ENCODE results near the gene TYW3. TPM values are rescaled to one million over a fixed set of nuclear protein-coding genes. Genes with fewer than 3 reads are reported as not detected.

Gene TYW3
- total RNA-seq, result 39.8 and 40.0 TPM in 2 replicates

- Mint-ChIP-seq H3K4me3 (peak within 1 kb of the TSS; percentile 96), H3K27me3 (no peaks in the 10 kb centered on the region), H3K4me1 (peaks cover 35% of the 10 kb centered on the region), H3K9me3 (peaks cover 10% of the 10 kb centered on the region), H3K27ac (peak within 1 kb of the TSS; percentile 99), H3K36me3 (ENCODE audit: low read depth) (peaks cover 22% of the 10 kb centered on the region)
- DNase-seq, result peak; percentile 96
- intact Hi-C loops (cut with micrococcal nuclease), result loop anchor here (1.0 to 5.0 kb wide), 4 partner anchors 31 to 1054 kb away; partner anchors contain the start of genes ACADM, FPGT, LRRIQ3 and RABGGTB
Measured at GRCh38 chr1:74732960-74733603, at the start of gene TYW3, which contains the start of gene CRYZ. Gene TYW3 (plus strand): TSS chr1:74733152. CDS start chr1:74733245, 93 bp downstream. Gene CRYZ (minus strand): TSS chr1:74733050. CDS start chr1:74724821, 8,229 bp downstream.

- Mint-ChIP-seq H3K27me3 (peaks cover 10% of the 10 kb centered on the region), H3K9me3 (no peaks in the 10 kb centered on the region), H3K36me3 (ENCODE audit: low read depth) (no peaks in the 10 kb centered on the region), H3K27ac (no peak overlapping the region), H3K4me1 (peaks cover 2% of the 10 kb centered on the region), H3K4me3 (no peak overlapping the region)
- intact Hi-C loops (cut with micrococcal nuclease), result no loop called here
- DNase-seq, result no peak
Measured at GRCh38 chr1:74683656-74684055, 49.3 kb upstream of the TYW3 start.

GRCh38 chr1:74684301-74684700, 48.7 kb upstream of the TYW3 start:
- H3K9me3 Mint-ChIP-seq, result no peaks in the 10 kb centered on the region
- intact Hi-C loops (cut with micrococcal nuclease), result no loop called here

GRCh38 chr1:74686928-74687327, 46.0 kb upstream of the TYW3 start:
- H3K27me3 Mint-ChIP-seq, result peaks cover 12% of the 10 kb centered on the region
- no peaks in the 10 kb centered on the region for H3K9me3 Mint-ChIP-seq
- no peaks in the 10 kb centered on the region for H3K4me1 Mint-ChIP-seq
- H3K27ac Mint-ChIP-seq, result no peak overlapping the region
- intact Hi-C loops (cut with micrococcal nuclease), result no loop called here
- no peak overlapping the region for H3K4me3 Mint-ChIP-seq
- H3K36me3 Mint-ChIP-seq (ENCODE audit: low read depth), result no peaks in the 10 kb centered on the region
- DNase-seq, result peak; percentile 33

More at GRCh38 chr1:74684301-74684700, 48.7 kb upstream of the TYW3 start:
- H3K27me3 Mint-ChIP-seq, result peaks cover 12% of the 10 kb centered on the region
- H3K4me3 Mint-ChIP-seq, result no peak overlapping the region
- no peak for DNase-seq
- H3K27ac Mint-ChIP-seq, result no peak overlapping the region
- no peaks in the 10 kb centered on the region for H3K36me3 Mint-ChIP-seq (ENCODE audit: low read depth)
- peaks cover 2% of the 10 kb centered on the region for H3K4me1 Mint-ChIP-seq

- intact Hi-C loops (cut with micrococcal nuclease), result loop anchor here (2.0 kb wide), 1 partner anchor 849 kb away; no protein-coding TSS in a partner anchor
Measured at GRCh38 chr1:74689621-74690363, 43.2 kb upstream of the TYW3 start.

GRCh38 chr1:74690364-74690696, 42.6 kb upstream of the TYW3 start:
- Mint-ChIP-seq H3K4me1 (no peaks in the 10 kb centered on the region), H3K27me3 (peaks cover 13% of the 10 kb centered on the region), H3K9me3 (no peaks in the 10 kb centered on the region), H3K4me3 (no peak overlapping the region), H3K27ac (no peak overlapping the region), H3K36me3 (ENCODE audit: low read depth) (no peaks in the 10 kb centered on the region)
- intact Hi-C loops (cut with micrococcal nuclease), result loop anchor here (2.0 kb wide), 1 partner anchor 850 kb away; no protein-coding TSS in a partner anchor
- no peak for DNase-seq

More at GRCh38 chr1:74689621-74690363, 43.2 kb upstream of the TYW3 start:
- Mint-ChIP-seq H3K27ac (no peak overlapping the region), H3K9me3 (no peaks in the 10 kb centered on the region), H3K4me3 (no peak overlapping the region), H3K36me3 (ENCODE audit: low read depth) (no peaks in the 10 kb centered on the region), H3K4me1 (no peaks in the 10 kb centered on the region), H3K27me3 (peaks cover 13% of the 10 kb centered on the region)
- peak; percentile 84 for DNase-seq

GRCh38 chr1:74690909-74691308, 42.0 kb upstream of the TYW3 start:
- H3K36me3 Mint-ChIP-seq (ENCODE audit: low read depth), result no peaks in the 10 kb centered on the region
- peaks cover 10% of the 10 kb centered on the region for H3K27me3 Mint-ChIP-seq
- H3K27ac Mint-ChIP-seq, result no peak overlapping the region
- H3K4me1 Mint-ChIP-seq, result no peaks in the 10 kb centered on the region
- no peaks in the 10 kb centered on the region for H3K9me3 Mint-ChIP-seq
- H3K4me3 Mint-ChIP-seq, result no peak overlapping the region
- no peak for DNase-seq
- intact Hi-C loops (cut with micrococcal nuclease), result loop anchor here (2.0 kb wide), 1 partner anchor 850 kb away; no protein-coding TSS in a partner anchor

- no peaks in the 10 kb centered on the region for H3K4me1 Mint-ChIP-seq
- no peaks in the 10 kb centered on the region for H3K9me3 Mint-ChIP-seq
- H3K36me3 Mint-ChIP-seq (ENCODE audit: low read depth), result no peaks in the 10 kb centered on the region
- no peak for DNase-seq
- intact Hi-C loops (cut with micrococcal nuclease), result no loop called here
- peaks cover 7% of the 10 kb centered on the region for H3K27me3 Mint-ChIP-seq
- no peak overlapping the region for H3K27ac Mint-ChIP-seq
- no peak overlapping the region for H3K4me3 Mint-ChIP-seq
Measured at GRCh38 chr1:74693473-74693872, 39.5 kb upstream of the TYW3 start.

GRCh38 chr1:74697832-74698231, 35.1 kb upstream of the TYW3 start:
- H3K9me3 Mint-ChIP-seq, result no peaks in the 10 kb centered on the region
- no peak overlapping the region for H3K27ac Mint-ChIP-seq
- DNase-seq, result no peak
- peaks cover 4% of the 10 kb centered on the region for H3K27me3 Mint-ChIP-seq
- no peak overlapping the region for H3K4me3 Mint-ChIP-seq
- H3K4me1 Mint-ChIP-seq, result no peaks in the 10 kb centered on the region
- H3K36me3 Mint-ChIP-seq (ENCODE audit: low read depth), result no peaks in the 10 kb centered on the region
- intact Hi-C loops (cut with micrococcal nuclease), result no loop called here

GRCh38 chr1:74699331-74699730, 33.6 kb upstream of the TYW3 start:
- no peaks in the 10 kb centered on the region for H3K4me1 Mint-ChIP-seq
- H3K36me3 Mint-ChIP-seq (ENCODE audit: low read depth), result no peaks in the 10 kb centered on the region
- H3K4me3 Mint-ChIP-seq, result no peak overlapping the region

GRCh38 chr1:74703386-74704182, 29.4 kb upstream of the TYW3 start:
- H3K27ac Mint-ChIP-seq, result no peak overlapping the region
- no peaks in the 10 kb centered on the region for H3K4me1 Mint-ChIP-seq
- no peaks in the 10 kb centered on the region for H3K9me3 Mint-ChIP-seq
- intact Hi-C loops (cut with micrococcal nuclease), result no loop called here
- H3K4me3 Mint-ChIP-seq, result no peak overlapping the region
- H3K27me3 Mint-ChIP-seq, result no peaks in the 10 kb centered on the region
- peak; percentile 26 for DNase-seq
- H3K36me3 Mint-ChIP-seq (ENCODE audit: low read depth), result peaks cover 13% of the 10 kb centered on the region

More at GRCh38 chr1:74699331-74699730, 33.6 kb upstream of the TYW3 start:
- Mint-ChIP-seq H3K27ac (no peak overlapping the region), H3K9me3 (no peaks in the 10 kb centered on the region), H3K27me3 (peaks cover 3% of the 10 kb centered on the region)
- intact Hi-C loops (cut with micrococcal nuclease), result no loop called here
- DNase-seq, result no peak

GRCh38 chr1:74712881-74713280, 20.1 kb upstream of the TYW3 start:
- no peaks in the 10 kb centered on the region for H3K27me3 Mint-ChIP-seq
- intact Hi-C loops (cut with micrococcal nuclease), result no loop called here
- H3K4me3 Mint-ChIP-seq, result no peak overlapping the region

GRCh38 chr1:74713849-74714248, 19.1 kb upstream of the TYW3 start:
- intact Hi-C loops (cut with micrococcal nuclease), result no loop called here
- Mint-ChIP-seq H3K27ac (no peak overlapping the region), H3K27me3 (no peaks in the 10 kb centered on the region), H3K9me3 (no peaks in the 10 kb centered on the region), H3K36me3 (ENCODE audit: low read depth) (no peaks in the 10 kb centered on the region), H3K4me1 (no peaks in the 10 kb centered on the region), H3K4me3 (no peak overlapping the region)
- DNase-seq, result no peak

More at GRCh38 chr1:74712881-74713280, 20.1 kb upstream of the TYW3 start:
- no peak for DNase-seq
- no peaks in the 10 kb centered on the region for H3K9me3 Mint-ChIP-seq
- no peak overlapping the region for H3K27ac Mint-ChIP-seq
- H3K4me1 Mint-ChIP-seq, result no peaks in the 10 kb centered on the region
- H3K36me3 Mint-ChIP-seq (ENCODE audit: low read depth), result peaks cover 4% of the 10 kb centered on the region
